ENCODE measurements around the gene CBX3.
"Not testable (repeated sequence)": the region's sequence is repeated elsewhere in the genome, so short reads cannot be mapped to it uniquely, and the experiment has no call there.

GRCh38 chr7:26184281-26185101 is 17.1 kb upstream of the CBX3 start:
- not testable (repeated sequence) for TF ChIP-seq CHD2 (IDR thresholded peaks at IDR 0.05; ENCODE audit: borderline replicate concordance, low read depth, low read length); MAX (IDR thresholded peaks at IDR 0.05; ENCODE audit: low read depth, low read length); CTCF (IDR thresholded peaks at IDR 0.05 in 2 of 3, conservative IDR thresholded peaks at IDR 0.05 in 1 of 3; ENCODE audit: control insufficient read depth in 2 of 3, extremely low read depth in 1 of 3, insufficient read depth in 1 of 3, low read depth in 3 of 3, low read length in 3 of 3); SKIL (IDR thresholded peaks at IDR 0.05; ENCODE audit: low read depth, poor library complexity, severe bottlenecking); MTA2 (IDR thresholded peaks at IDR 0.05; ENCODE audit: low read depth); SREBF2 (IDR thresholded peaks at IDR 0.05; ENCODE audit: low read length); USF2 (IDR thresholded peaks at IDR 0.05; ENCODE audit: borderline replicate concordance, low read depth, low read length); NBN (IDR thresholded peaks at IDR 0.05); SRF (IDR thresholded peaks at IDR 0.05; ENCODE audit: low read depth in 2 of 2, low read length in 2 of 2); USF1 (IDR thresholded peaks at IDR 0.05; ENCODE audit: borderline replicate concordance, extremely low read length, insufficient read depth, low read depth, low read length)

All from GM12878 (cell line).